Suppressor macrophage treated with lipopolysaccharide for 4 hours (primary cell): ENCODE measurements around the gene VASP.
"Not testable (repeated sequence)": the region's sequence is repeated elsewhere in the genome, so short reads cannot be mapped to it uniquely, and the experiment has no call there.

Experiments
- DNase-seq: peaks from one replicate; pipeline ENCODE4 v3.0.0-alpha.2; 2020

VASP gene

DNA sequence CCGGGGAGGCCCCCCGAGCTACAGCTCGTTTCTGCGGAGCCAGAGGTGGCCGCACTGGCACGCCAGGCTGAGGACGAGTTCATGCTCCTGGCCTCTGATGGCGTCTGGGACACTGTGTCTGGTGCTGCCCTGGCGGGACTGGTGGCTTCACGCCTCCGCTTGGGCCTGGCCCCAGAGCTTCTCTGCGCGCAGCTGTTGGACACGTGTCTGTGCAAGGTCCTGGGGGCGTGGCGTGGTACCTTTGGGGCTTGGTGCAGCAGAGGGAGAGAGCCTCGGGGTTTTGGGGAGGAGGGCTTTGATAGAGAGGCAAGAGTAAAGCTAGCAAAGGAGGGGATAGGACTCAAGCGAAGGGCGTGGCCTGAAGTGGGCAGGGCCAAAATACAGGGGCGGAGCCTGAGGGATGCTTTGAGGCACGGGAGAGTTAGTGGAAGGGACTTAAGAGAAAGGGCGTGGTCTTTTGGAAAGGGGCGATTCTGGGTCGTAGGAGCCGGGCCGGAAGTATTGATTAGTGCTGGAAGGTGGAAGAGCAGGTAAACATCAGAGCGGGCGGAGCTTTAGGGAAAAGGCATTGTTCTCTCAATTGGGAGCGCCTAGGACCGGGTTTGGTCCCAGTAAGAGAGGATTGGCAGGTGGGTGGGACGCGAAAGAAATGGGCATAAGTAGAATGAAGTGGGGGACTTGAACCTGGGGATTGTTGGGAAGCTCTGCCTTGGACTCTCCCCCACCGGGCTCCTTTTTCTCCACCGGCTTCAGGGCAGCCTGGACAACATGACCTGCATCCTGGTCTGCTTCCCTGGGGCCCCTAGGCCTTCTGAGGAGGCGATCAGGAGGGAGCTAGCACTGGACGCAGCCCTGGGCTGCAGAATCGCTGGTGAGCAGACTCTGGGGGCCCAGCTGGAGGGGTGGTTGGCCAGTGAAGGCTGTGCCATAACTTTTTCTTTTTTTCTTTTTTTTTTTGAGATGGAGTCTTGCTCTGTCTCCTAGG lies 7.8 kb upstream of the VASP start:
- no peak for DNase-seq

DNA sequence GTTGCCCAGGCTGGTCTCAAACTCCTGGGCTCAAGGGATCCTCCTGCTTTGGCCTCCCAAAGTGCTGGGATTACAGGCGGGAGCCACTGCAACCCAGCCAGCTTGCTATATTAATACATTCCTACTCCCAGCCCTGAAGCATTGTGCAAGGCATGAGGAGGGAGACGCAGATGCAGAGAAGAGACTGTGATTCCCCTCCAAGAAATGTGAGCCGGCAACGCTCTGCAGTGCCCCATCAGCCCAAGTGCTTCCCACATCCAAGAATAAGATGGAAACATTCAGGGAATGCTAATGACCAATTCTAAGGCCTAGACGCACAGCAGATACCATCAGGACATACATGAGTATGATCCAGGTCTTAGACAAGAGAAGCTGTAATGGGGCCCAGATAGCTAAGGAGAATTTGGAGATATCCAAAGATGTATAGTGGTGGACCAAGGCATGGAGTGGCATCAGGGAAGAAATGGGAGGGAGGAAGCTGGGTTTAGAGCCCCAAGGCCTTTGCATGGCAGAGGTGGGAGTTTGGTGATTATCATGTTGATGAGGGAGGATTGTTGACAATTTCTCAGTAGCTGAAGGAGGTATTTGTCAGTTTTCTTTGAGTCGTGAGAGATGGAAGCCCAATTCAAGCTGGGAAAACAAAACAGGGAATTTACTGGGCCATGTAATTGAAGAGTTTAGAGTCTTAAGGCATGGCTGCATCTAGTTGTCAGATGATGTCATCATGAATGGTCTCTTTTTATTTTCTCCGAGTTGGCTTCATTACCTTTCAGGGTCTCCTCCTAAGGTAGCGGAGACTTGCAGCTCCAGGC lies 6.2 kb upstream of the VASP start:
- no peak for DNase-seq

DNA sequence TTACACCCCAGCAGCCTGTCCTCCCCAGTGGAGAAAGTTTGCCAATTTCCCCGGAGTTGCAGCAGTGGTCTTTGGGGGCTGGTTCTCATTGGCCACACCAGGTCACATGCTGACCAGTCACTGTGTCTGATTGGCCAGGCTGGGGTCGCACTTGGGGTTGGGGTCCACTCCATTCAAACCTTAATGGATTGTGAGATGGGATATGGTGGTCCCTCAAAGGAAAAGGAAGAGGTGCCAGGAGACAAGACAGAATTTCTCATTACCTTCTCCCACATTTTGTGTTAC lies 5.6 kb upstream of the VASP start:
- no peak for DNase-seq

DNA sequence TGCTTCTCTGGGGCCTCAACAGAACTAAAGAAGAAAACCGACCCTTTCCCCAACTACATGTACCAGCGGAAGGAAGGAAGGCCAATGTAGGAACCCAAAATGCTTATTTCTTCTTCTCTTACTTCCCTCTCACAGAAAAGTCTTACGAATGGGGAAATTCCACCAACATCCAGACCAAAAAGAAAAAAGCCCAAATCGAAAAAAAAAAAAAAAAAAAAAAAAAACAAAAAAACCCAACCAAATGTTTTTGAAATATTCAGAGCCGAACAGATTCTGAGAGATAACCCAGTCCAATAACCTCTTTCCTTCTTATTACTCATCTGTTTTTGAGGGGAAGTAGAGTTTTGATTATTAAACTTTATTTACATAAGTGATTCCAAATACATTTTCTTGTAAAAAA lies 5.2 kb upstream of the VASP start:
- DNase-seq: peak; percentile 76

DNA sequence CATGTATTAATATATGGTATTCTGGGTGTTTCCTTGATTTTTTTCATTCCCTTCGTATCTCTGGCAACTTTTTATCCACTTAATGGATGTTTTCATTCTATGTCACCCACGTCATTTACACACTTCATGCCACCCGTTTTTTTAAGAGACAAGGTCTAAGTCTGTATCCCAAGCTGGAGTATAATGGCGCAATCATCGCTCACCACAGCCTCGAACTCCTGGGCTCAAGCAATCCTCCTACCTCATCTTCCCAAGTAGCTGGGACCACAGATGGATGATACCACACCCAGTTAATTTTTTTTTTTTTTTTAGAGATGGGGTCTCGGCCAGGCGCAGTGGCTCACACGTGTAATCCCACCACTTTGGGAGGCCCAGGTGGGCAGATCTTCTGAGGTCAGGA lies 3.4 kb upstream of the VASP start:
- DNase-seq: no peak

DNA sequence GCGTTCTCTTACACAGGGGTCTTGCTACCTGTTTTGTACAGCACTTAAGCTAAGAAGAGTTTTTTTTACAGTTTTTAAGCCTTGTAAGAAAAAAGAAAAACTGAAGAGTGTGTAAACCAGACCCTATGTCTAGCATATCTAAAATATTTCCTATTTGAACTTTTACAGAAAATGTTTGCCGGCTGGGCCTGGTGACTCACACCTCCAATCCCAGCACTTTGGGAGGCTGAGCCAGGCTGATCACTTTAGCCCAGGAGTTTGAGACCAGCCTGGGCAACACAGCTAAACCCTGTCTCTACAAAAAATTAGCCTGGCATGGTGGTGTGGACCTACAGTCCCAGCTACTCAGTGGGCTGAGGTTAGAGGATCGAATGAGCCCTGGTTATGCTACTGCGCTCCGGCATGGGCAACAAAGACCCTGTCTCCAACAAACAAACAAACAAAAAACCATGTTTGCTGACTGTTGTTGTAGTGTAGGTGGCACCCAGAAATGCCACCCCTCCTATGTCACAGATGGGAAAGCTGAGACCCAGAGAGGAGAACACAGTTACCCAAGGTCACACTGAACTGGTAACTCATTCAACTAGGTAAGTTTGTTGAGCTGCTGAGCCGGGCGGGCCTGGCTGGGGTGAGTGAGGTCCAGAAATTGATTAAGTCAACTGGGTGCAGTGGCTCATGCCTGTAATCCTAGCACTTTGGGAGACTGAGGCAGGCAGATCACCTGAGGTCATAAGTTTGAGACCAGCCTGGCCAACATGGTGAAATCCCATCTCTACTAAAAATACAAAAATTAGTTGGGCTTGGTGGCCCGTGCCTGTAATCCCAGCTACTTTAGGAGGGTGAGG lies 1.9 kb upstream of the VASP start:
- DNase-seq: no peak

DNA sequence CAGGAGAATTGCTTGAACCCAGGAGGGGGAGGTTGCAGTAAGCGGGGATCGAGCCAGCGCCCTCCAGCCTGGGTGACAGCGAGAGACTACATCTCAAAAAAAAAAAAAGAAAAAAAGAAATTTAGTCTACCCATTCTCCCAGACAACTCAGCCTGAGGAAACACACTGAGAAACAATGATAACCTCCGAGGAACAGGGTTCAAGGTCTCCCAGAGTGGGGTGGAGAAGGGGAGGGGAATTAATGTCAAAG lies 1.4 kb upstream of the VASP start:
- DNase-seq: no peak

DNA sequence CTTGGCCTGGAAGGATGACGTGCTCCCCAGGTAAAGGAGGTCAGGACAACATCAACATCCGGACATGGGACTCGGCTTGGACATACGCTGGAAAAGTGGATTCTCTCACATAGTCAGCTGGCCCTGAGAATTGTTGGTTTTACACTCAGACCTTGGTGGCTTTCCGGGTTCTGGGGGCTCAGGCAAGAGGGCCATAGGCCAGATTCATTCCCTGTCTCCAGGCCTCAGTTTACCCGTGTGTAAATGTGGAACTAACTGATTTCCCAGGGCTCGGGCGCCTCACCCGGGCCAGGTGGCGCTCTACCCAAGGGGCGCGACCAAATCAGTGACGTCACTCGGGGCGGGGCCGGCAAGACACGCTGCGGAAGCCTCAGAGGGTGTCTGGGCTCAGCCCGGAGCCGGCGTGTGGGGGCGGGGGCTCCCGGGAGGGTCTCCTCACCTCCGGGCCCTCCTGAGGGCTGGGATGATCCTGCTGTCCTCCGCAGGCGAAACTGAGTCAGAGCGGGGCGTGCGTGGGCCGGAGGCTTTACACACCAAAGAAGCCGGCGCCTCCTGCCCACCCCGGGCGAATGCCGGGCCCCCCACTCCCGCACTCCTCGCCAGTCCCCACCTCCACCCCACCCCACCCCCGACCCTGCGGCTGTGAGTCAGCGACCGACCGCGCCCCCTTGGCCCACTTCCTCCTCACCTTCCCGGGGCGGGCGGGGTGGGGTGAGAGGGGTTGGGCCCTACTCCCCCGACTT lies 862 bp upstream of the VASP start:
- DNase-seq: peak; percentile 94

DNA sequence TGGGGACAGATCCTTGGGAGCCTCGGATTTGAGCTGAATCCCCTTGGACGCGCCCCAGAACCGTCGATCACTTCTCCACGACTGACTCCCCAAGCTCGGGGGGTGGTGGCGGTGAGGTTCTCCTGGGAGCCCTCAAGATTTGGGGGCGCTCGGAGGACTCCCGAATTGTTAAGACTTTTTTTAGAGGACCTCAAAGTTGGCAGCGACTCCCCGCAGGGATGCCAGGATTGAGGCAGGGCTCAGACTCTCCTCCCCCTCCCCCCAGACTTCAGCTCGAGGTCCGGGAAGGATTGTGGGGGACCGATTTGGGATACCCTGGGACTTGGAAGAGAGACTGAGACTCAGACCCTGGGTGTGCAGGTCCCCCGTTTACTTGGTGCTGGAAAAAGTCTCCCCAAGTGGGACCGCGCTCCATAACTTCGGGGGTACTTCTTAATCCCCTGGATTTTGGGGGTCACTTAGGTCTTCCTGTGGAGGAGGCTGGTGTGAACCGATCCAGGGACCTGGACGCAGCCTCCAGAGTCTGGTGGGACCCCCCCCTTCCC lies 665 bp downstream of the VASP start:
- DNase-seq: no peak

DNA sequence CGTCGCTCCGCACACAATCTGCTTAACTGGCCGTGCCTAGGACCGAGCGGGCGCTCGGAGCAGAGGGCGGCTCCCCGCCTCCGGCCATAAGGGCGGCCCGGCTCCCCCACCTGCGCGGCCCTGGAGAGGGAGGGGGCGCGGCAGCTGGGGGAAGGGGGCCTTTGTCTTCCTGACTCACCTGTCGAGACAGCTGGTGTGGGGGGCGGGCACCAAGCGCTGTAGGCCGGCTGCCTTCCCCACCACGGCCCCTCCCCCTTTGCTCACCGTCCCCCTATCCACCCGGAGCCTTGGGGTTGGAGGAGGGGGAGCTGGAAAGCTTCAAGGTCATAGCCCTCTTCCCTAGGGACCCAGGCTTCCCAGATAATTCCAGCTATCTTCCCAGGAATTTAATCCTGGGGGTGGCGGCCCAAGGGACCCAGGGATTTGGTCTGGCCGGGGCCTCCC lies 1.2 kb downstream of the VASP start:
- DNase-seq: no peak

DNA sequence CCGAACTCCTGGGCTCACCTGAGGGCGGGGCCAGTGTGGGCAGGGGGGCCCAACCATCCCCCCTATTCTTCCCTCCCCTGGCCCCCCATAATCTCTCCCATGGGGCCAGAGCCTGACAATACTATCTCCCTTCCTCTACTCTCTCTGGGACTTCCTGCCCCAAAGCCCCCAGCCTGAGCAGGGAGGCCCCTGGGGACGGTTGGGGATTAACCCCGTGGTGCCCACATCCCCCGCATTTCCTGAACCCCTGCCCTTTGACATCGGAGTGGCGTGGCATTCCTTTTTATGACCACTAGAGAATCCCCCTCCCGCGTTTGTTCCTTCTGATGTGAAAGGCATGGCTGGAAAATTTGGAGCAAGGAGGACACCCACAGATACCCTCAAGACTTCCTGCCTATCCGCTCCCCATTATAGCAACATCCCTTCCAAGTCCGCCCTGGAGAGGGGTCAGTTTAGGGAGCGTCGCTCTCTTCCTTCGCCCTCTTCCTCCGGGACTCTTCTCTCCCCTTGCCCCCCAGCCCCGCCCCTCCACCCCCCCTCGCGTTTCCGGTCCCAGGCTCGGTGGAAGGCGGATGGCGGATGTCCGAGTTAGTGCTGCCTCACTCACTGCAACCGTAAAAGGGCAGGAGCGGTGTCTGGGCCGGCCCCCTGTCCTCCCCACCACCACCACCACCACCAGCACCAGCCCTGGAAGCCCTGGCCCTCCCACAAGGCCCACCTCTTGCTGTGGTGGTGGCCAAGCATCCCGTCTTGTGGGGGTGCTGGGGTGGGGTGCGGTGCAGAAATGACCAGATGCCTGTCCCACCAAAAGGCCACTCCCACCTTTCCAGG lies 1.8 kb downstream of the VASP start:
- DNase-seq: peak; percentile 73

DNA sequence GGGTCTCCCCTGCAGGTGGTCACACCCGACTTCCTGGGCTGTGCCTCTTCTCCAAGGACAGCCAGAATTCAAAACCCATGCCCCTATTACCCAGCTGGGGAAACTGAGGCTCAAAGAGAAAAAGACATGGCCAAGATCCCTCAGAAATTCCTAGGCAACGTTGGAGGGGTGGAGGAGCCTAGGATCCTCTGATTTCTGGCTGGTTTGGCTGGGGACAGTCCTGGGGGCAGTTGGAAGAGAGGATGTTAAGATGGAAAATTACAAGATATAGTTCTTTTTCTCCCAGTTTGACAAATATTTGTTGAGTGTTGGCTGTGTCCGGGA lies 2.4 kb downstream of the VASP start:
- DNase-seq: no peak

DNA sequence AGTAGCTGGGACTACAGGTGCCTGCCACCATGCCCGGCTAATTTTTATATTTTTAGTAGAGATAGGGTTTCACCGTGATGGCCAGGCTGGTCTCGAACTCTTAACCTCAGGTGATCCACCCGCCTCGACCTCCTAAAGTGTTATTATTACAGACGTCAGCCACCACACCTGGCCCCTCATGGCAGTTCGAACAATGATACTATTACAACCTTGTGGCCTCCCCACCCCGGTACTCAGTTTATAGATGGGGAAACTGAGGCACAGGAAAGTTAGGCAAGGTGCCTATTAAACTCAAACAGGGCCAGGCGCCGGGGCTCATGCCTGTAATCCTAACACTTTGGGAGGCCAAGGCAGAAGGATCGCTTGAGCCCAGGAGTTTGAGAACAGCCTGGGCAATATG lies 3.1 kb downstream of the VASP start:
- DNase-seq: not testable (repeated sequence)

DNA sequence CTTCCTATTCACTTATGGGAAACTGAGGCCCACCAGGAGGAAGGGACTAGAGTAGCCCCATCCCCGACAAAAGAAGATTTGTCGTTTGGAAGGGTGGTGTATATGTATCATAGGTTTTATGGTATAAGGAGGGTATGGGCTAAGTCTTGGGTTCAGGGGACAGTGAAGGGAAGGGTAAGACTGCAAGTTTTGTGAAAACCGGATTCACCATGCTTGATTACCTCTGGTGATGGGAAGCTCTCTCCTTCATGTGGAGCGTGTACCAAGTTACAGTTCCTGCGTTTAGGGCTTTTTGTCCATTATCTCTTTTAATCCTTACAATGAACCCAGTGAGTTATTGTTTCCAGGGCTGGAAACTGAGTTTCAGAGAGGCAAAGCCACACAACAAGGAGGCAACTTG lies 3.8 kb downstream of the VASP start:
- DNase-seq: no peak

DNA sequence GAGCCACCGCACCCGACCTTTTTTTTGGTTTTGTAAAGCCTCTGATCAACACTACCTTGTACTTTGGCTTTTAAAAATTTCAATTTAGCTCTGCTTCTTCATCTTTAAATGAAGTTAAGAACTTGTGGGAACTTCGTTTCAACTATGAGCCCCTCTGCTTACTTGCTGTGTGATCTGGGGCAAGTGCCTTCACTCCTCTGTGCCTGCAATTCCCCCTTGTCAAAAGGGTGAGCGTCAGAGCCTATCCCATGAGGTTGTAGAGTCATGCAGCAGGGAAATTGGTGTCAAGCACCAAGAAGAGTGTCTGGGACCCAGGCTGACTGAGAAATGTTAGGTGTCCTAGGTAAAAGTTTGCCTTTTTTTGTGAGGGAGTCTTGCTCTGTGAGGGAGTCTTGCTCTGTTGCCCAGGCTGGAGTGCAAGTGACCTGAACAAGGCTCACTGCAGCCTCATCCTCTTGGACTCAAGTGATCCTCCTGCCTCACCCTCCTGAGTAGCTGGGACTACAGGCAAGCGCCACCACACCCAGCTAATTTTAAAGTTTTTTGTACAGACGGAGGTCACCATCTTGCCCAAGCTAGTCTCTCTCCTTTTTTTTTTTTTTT lies 5.7 kb downstream of the VASP start:
- DNase-seq: no peak

DNA sequence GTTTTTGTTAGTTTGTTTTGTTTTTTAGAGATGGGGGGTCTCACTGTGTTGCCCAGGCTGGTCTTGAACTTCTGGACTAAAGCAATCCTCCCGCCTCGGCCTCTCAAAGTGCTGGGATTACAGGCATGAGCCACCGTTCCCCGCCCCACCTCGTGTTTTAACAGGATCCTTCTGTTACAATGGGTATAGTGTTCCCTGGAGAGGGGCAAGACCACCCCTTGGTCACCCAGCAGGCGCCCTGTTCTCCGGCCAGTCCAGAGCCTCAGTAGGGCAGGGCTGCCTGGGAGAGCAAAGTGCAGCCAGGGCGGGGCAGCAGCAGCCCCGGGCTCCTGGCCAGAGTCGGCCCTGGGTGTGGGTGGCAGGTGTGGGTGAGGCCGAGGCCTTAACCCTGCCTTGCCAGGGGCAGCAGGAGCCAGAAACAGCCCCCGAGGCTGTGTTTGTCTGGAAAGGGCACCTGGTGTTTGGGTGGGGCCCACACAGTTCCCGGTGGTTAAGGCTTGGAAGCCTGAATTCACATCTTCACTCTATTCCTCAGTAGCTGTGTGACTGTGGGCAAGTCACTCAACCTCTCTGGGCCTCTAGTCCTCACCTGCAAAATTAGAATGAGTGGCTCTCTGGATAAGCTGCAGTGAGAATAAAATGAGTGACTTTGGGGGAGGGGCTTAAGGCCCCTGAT lies 7.2 kb downstream of the VASP start:
- DNase-seq: no peak

DNA sequence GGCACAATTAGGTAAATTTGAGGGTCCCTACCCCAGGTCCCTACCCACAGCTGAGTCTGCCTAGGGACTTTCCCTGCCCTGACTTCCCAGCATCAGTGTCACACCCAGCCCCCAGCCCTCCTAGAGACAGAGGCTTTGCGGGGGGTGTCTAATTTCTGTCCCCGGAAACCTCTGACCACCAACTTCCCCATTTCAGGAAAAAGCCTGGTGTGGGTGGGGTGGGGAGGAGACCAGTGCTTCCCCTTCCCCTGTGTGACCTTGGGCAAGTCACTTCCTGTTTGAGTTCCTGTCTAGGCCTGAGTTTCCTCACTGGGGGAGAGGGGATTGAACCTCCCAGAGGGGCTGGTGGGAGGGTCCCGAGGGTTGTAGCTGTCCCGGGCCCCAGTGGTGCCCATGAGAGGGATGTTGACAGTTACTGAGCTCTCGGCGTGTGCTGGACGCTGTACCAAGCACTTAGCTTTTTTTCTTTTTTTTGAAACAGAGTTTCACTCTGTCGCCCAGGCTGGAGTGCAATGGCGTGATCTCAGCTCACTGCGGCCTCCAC lies 7.9 kb downstream of the VASP start:
- DNase-seq: peak; percentile 96

DNA sequence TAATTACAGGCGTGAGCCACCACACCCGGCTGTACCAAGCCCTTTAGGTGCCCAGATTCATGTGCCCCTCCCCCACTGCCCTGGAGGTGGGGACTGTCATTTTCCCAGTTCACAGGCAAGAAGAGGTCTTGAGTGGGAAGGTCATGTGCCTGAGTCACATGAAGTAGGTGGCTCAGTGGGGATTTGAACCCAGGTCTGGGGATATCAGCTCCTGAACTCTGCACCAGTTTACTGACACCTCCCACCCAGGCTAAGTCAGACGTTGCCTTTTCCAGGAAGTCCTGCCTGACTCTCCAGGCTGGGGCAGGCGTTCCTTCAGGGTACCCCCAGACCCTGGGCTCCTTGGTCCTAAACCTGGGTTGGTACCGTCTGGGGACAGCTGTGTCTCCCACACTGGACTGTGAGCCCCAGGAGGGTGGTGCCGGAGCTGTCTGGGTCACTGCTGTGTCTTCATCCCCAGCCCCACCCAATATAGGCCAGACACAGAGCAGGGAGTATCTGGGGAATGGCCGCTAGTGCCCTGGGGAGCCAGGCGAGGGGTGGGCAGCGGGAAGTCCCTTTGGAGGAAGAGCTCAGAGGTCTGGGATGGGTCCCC lies 8.6 kb downstream of the VASP start:
- DNase-seq: peak; percentile 59

DNA sequence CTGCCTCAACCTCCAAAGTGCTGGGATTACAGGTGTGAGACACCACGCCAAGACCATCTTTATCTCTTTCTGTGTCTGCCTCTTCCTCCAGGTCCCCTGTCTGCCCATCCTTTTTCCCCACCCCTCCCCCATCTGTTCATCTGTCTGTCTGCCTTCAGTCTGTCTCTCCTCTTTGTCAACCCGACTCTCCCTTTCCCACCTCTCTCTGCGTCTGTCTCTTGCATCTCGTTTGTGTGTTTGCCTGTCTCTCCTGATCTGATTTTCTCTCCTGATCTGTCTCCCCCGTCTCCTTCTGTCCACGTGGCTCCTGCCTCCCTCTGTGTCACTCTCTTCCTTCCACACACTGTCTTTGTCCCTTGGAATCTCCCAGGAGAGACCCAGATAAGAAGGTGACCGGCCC lies 10.0 kb downstream of the VASP start:
- DNase-seq: no peak
